Lung microvascular endothelial cell (primary cell): ENCODE measurements around the gene CPNE5. TPM values are rescaled to one million over a fixed set of nuclear protein-coding genes. Genes with fewer than 3 reads are reported as not detected.

Experiments used
- DNase-seq, 2 donors: peaks; one replicate each; pipeline versions ENCODE4 v3.0.0 to v3.0.0-alpha.2; 2010; ENCODE audit warnings: low read depth in 2 of 2
- total RNA-seq: library from RNA; depleted of rRNA; stranded (reverse); fragments of >200 nt; gene quantifications from 2 replicates; pipeline ENCODE4 v1.2.1, GENCODE V29; 2014

The CPNE5 gene
- total RNA-seq, 1 donor from 2014 or later = 1.2 TPM

DNA sequence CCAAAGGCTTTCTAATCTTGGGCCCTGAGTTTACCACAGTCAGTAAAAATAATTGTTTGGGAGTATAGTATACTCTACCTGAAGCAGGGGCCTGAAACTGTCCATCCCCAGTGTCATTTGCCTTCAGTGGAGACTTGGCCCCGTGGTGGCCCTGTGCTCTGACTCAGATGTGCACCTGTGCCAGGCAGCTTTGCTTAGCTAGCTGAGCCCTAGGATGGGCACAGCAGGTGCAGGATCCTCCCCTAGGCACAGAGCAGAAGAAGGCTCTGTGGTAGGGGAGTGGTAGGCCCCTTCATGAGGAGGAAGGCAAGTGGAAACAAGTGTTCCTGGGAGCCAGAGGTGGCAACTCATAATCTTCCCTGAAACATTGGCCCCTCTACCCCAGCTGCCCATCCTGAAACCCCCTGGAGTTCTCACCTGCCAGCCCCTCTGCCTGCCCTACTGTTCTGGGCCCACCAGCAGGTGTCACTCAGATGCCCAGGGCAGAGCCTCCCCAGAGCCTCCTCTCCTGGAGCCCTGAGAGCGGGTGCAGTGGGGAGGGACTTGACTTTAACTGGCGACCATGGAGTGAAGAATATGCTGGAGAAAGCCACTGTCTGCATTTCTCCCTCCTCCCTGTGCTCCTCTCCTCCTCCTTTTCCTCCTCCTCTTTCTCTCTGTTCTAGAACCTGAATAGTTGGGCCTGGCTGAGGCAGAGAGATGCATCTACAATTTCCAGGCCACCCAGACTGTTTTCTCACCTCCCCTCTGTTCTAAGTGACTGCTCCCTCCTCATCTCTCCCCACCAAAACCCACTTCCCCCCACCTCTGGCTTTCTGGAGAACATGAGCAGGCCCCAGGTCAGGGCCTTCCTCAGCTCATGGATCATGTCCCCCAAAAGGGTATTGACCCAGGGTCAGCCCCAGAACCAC is 2.9 kb downstream of the CPNE5 start:
- no peak for DNase-seq

DNA sequence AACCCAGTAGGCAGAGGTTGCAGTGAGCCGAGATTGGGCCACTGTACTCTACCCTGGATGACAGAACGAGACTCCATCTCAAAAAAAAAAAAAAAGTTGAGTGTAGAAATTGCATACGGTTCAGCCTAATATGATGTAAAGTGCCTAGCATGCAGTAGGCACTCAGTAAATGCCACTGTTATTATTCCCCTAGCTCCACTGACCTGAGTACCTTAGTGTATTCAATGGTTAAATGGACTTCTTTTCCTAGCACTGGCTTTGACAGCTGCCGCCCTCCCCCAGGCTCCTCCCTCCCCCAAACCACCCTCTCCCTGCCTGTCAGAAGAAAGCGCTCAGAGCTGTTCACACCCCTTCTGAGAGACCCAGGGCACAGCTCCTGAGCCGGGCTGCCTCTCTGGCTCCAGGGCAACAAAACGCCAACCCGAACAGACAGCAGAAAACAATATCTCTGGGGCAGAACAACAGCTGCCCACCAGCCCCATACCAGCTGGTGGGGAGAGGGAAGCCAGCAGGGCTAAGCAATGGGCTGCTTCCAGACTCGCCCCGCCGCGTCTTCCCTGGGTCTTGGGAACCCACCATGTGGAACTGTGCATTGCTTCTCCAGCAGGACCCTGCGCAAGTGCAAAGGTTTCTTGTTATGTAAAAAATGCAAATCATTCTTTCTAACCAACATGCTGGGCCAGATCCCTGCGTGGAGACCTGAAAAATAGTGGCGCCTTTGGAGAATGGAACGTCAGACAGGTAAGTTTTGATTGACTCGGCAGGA is 4.5 kb downstream of the CPNE5 start:
- no peak for DNase-seq

DNA sequence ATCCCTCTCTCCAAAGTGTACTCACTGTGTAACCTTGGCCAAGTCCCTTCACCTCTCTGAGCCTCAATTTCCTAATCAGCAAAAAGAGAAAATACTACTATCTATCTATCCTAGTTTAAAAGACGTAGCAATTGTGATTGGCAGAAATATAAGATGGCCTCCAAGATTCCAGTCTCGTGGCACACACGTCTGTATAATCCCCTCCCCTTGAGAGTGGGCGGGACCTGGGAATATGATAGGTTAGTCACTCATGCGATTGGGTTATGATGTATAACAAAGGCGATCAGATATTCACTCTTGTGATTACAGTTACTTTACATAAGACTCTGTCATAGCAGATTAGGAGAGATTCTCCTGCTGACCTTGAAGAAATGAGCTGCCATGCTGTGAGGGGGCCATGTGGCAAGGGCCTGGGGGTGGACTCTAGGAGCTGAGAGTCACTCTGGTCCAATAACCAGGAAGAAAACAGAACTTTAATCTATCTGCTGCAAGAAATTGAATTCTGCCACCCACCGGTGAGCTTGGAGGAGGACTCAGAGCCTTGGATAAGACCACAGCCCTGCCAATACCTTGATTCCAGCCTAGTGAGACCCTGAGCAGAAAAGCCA is 6.0 kb downstream of the CPNE5 start:
- DNase-seq = no peak

DNA sequence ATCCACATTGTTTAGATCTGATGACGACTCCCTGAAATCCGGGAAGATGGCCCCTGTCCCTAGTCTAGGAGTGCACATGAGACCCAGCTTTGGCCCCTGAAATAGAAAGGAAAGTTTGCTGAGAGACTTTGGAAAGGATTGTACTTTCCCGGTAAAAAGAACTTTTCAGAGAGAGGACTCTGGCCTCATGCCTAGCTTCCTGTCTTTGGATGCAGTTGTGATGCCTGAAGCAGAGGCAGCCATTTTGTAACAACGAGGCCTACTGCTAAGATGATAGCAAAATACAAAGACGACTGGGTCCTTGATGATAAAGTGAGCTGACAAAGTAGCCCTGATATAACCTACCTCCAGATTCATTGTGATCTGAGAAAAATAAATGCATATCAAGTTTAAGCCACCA is 6.9 kb downstream of the CPNE5 start:
- no peak for DNase-seq

DNA sequence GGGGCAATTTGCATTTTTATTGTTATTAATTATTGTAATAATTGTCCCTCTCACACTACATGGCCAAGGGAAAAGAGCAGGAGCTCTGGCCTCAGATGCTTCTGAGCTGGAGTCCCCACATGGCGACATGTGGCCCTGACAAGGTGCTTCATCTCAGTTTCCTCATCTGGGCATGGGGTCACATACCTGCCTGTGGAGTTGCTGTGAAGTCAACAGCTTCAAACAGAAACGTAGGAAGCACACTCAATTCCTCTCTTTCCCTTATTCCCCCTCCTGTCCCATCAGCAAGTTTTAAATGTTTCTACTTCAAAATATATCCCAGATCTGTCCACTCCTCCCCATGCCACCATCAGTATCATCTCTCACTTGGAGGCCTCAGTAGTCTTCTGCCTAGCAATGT is 8.7 kb downstream of the CPNE5 start:
- DNase-seq = no peak

DNA sequence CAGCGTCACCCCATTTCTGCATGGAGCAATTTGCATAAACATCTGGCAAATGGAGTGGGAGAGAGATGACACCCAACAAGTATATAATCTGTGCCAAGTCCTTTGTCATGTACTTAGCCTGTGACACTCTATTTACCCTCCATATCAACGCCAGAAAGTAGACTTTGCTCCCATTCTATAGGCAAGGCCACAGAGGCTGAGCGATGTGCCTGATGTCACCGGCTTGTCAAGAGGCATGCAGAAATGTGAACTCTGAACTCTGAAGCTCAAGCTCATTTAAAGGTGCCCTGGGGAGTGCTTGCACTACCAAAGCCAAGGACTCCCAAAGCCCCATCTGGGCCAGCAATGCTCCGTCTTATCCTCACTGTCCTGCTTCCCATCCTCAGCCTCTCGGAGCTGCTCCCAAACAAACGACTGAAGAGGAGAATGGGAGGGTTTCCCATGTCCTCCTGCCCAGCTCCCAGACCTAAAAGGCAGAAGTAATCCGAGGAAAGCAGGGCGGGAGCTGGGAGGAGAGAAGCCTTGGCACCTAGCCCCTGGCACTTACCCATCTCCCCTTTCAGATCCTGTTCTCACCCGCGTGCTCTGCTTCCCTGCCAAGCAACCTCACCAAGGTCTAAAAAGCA is 9.2 kb downstream of the CPNE5 start:
- peak; percentile 44 to 61 for DNase-seq

DNA sequence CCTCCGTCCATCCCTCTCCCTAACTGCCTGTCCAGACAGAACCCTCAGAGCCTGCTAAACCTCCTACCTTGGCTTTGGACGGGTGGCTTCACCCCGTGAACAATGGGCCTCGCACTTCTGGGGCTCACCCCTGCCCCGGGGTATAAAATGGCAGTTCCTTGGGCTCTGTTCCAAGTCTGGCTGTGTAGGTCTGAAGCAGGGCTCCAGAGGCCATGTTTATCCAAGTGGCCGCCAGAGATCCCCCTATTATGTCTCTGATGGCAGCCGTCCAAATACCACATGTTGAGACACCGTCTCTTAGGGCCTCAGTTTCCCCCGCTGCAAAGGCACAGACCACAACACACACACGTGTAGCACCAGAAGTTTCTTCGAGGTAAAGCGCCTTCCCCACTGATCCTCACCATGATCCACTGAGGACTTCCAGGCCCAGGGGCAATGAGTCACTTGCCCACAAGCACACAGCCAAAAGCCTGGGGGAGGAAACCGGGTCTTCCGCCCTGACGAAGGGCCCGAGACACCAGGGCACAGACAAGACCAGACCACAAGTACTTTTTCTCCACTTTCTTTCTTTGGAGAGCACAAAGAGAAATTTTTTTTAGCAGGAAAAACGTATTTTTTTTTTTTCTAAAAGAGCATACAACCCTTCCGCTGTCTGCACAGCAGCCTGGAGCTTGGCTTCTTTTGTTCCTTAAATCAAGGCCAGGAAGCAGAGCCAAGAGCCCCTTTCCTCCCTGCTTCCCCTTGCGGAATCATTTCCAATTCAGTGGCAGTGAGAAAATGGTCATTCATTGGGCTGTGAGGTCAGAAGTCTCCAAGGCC is 11.8 kb downstream of the CPNE5 start:
- DNase-seq = peak; percentile 88 to 99

DNA sequence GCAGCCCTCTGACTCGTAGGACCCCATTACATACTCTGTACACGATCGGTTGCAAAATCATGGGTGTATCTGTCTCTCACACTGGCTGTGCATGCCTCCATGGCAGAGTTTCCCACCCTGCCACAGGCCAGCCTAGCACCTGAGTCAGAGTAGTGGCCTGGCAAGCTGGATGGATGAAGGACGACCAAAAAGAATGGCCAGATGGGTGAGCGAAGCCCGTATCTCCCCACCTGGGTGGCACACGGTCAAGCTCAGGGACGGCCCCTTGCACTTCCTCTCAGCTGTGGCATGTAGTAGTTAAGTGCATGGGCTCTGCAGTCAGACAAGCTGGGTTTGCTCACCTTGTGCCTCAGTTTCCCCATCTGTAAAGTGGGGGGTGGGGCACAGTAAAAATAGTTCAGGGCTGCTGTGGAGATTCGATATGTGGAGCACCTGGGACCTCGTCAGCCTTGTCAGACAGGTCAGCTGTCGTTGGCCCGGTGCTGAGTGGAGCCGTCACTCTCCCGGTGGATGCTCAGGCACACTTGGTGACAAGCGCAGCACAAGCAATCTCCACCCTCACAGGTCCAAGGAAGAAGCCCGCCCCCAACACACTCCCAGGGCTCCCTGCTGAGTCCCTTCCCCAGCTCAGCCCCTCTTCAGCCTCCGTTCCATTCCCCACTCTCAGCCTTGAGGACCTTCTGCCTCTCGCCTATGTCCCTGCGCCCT is 12.6 kb downstream of the CPNE5 start:
- DNase-seq = no peak

DNA sequence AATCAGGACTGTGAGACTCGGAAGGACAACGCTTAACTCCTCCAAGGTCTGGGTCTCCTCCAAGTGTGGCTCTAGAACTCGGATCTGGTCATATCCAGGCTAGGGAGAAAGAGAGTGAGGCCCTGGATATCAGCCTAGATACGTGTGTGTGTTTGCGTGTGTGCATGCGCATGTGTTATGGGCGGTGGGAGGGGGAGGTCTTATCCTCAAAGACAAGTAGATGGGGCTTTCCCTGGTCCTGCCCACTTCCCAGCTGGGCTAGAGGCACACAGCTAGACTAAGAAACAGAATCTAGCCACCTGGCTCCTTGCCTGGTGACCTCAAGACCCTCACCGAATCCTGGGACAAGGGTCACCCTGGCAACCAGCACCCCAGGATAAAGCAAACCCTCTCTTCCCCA is 13.2 kb downstream of the CPNE5 start:
- DNase-seq = peak in 1 of 2 donors; percentile 63

DNA sequence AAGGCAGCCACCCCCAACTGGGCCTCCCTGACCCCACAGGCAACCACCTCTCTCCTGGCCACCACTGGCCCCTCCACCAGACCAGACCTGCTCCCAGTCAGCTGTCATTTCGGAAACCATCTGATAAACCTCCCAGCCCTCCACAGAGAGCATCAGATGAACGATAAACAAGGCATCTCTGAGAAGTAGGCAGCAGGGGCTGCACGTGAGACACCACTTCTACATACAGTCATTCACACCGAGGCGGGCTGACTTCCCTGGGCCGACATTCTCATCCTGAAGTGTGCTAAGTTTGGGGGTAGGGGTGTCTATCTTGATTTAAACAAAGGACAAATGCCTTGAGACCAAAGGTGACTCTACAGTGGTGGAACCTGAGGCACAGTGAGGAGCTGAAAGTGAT is 13.8 kb downstream of the CPNE5 start:
- DNase-seq = no peak

DNA sequence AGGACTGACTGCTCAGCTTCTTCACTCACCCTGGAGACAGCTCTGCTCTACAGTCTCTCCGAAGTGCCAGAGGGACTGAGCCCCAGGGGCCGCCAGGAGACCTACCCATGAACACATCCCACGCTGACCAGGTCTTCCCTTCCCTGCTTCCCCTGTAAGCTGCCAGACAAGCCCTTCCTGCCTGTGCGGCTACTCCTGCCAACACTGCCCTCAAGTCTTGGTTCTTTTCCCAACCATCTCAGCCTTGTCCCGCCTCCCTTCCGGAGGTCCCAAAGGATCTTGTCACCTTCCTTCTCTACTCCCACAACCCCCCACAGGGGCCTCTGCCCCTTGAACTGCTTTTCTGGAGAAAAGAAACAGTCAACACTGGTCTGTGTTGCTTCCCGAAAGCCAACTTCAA is 15.0 kb downstream of the CPNE5 start:
- DNase-seq = peak; percentile 55 to 57

DNA sequence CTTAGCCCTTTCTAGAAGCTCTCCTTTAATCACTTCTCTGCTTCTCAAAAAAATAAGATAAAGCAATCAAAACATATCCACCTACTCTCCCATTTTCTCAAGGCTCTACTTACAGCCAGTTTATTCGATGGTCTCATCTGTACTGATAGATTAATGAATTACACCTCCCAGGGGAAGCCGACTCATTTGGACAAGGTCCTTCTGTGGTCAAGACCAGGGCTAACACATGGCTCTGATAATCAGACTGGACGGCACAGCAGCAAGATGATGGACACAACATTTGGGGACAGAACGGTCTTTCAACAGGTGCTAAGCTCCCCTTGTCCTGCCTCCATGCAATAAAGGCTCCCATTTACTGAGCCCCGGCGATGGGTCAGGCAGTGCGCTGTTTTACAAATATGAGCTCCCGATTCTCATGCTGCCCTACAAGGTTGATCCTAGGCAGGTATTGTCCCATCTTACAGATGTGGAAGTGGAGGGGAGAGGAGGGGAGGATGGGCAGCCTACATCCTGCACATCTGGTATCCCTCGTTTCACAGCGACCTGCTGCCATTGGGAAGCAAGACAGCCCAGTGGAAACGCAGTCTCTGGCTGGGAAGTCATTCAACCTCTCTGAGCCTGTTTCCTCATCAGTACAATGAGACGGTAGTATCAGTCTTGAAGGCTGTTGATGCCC is 15.7 kb downstream of the CPNE5 start:
- DNase-seq = peak in 1 of 2 donors; percentile 46

DNA sequence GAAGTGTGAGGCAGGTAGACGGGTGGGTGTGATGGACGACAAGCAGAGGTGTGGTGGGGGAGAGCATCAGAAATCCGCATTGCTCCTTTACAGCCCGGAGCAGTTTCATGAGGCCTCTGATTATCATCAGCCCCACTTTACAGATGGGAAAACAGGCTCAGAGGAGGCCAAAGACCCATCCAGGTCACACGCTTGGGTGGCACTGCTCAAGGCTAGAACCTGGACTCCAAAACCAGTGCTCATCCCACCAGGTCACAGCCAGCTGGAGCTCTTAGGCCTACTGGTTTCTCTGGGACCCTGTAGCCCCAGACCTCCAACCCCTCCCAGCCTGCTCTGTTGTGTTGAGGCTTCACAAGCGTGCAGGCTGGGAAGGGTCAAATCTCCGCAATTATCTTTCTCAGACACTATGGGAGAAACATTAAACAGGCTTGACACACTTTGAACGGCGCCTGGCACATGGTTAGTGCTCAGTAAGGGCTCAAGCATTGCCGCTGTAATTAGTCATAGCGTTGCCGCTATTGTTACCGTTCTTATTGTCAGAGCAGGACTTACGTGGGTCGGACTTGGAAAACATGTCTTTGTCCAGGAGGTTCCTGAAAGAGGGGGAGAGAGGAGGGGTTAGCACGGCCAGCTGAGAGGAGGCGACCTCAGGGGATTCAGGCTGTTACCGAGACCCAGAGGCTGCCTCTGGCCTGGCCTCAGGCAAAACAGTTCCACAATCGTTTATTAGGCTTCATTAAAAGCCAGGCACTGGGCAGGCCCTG is 16.6 kb downstream of the CPNE5 start:
- peak; percentile 68 to 98 for DNase-seq

DNA sequence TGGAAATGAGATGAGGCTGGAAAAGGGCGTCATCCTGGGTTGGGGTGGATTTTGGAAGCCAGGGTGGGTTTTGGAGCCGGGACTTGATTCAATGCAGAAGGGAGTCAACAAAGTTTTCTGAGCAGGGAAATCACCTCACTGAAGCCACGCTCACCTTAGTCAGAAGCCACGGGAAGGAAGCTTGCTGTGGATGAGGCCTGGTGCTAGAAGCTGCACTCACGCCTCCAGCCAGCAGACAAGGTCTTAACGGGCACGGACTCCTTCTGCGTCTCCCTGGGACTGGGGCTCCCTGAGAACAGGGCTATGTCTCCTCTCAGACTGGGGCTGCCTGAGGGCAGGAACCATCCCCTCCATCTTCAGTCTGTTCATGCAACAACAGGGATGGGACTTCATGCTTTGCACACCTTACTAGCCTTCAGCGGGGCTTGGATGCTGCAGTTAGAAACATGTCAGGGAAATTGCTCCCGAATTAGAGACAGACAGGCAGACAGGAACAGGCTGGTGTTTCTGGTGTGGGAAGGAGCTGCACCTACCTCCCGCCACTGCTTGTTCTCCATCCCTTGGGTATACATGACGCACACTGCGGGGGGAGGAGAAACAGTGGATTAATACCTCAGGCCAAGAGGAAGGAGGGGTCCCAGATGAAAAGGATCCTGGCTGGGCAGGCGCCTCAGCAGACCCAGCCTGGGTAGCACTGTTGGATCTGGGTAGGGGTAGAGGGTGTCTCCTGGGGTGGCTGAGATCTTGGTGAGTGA is 17.5 kb downstream of the CPNE5 start:
- DNase-seq = no peak

DNA sequence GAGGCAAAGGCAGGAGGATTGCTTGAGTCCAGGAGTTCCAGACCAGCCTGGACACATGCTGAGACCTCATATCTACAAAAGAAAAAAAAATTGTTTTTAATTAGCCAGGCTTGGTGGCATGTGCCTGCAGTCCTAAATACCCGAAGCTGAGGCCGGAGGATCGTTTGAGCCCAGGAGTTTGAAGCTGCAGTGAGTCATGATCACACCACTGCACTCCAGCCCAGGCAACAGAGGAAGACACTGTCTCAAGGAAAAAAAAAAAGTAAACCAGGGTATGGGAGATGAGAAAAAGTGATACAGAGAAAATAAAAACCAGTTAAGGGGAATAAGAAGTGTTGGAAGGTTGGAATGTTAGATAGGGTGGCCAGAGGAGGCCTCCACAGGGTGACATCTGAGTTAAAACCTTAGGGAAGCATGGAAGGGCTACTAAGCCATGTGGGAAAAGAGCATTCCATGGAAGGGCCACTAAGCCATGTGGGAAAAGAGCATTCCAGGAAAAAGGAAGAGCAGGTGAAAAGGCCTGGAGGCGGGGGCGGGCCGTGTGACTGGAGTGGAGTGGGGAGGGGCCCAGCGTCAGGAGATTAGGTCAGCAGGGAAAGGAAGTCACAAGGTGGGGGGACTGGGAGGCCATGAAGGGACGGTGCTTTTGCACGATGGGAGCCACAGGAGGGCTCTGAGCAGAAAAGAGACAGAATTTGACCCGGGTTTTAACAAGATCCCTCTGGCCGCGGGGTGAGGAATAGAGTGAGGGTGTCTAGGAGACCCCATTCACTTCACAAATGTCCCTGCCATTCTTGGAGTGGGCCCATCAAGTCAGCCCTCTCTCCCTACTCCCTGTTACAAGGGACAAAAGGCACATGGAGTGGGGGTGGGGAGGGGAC is 18.3 kb downstream of the CPNE5 start:
- peak in 1 of 2 donors; percentile 58 for DNase-seq

DNA sequence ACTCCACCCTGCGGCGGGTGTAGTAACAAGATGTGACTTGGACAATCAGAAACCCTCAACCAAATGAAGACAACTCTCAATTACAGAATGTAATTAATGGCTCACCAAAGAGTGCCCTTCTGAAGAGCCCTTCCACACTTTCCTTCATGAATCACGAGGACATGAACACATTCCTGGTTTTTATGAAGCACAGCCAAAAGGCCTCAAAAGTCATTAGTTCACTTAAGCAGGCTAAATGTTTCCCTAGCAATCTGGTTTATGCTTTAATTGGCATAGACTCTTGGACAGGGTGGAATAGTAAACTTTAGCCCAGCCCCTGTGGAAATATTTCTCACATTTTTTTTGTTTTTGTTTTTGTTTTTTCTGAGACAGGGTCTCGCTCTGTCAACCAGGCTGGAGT is 20.5 kb downstream of the CPNE5 start:
- no peak for DNase-seq

DNA sequence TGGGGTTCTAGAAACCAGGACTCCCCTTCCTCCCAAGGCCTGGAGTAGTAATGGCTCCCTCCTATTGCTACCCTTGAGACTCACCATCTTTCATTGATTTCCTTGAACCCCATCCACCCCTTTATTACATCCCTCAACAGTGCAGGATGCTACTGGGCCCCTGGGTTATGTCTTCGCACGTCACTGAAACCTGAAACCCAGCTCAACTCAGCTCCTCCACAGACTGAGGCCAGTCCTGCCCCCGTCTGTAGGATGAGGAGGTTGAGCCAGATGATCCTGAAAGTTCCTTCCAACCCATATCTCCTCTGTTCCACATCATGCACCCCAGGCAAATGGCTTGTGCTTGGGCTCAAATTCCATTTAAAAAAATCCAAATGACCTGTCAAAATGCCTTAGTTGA is 21.4 kb downstream of the CPNE5 start:
- no peak for DNase-seq
